Sigmoid colon (tissue), 7 donors: ENCODE data around the gene NECTIN1. TPM values are rescaled to one million over a fixed set of nuclear protein-coding genes. Genes with fewer than 3 reads are reported as not detected.
A peak's percentile ranks its signal among the peaks of the same experiment; 100 is the strongest.

ENCODE experiments used
- DNase-seq: peaks from one replicate; pipeline ENCODE4 v3.0.0-alpha.2; 2019
- H3K27ac ChIP-seq, 4 donors: fragments of 200-600 bp; sonication (generic); one replicate each; pipeline ENCODE4 v1.5.1; 2016 to 2019; ENCODE audit warnings: mild to moderate bottlenecking in 1 of 4
- H3K27me3 ChIP-seq, 3 donors: fragments of 200-600 bp; sonication (generic); one replicate each; pipeline ENCODE4 v1.5.1; 2019; ENCODE audit warnings: mild to moderate bottlenecking in 1 of 3
- H3K36me3 ChIP-seq, 4 donors: fragments of 200-600 bp; sonication (generic); one replicate each; pipeline ENCODE4 v1.5.1; 2016 to 2019
- H3K4me1 ChIP-seq, 4 donors: fragments of 200-600 bp; sonication (generic); one replicate each; pipeline ENCODE4 v1.5.1; 2017 to 2019
- H3K4me3 ChIP-seq, 4 donors: fragments of 200-600 bp; sonication (generic); one replicate each; pipeline ENCODE4 v1.5.1; 2017 to 2019; ENCODE audit warnings: mild to moderate bottlenecking in 2 of 4, moderate library complexity in 1 of 4
- H3K9me3 ChIP-seq, 4 donors: fragments of 200-600 bp in 3 of 4; sonication (generic) in 3 of 4; one replicate each; pipeline versions ENCODE4 v1.5.1 to v1.6.1; 2013 to 2019
- EP300 ChIP-seq, 4 donors: sonication (generic); formaldehyde crosslinking; IDR thresholded peaks; one replicate each; pipeline ENCODE4 v1.6.1; 2017; ENCODE audit warnings: antibody characterized with exemption in 4 of 4
- POLR2A ChIP-seq, 2 donors: fragments of 450-650 bp; IDR thresholded peaks; one replicate each; pipeline ENCODE4 v1.6.1; 2016; ENCODE audit warnings: antibody characterized with exemption in 2 of 2, mild to moderate bottlenecking in 2 of 2, moderate library complexity in 2 of 2
- POLR2AphosphoS5 ChIP-seq, 4 donors: sonication (generic); formaldehyde crosslinking; IDR thresholded peaks; one replicate each; pipeline ENCODE4 v1.6.1; 2017; ENCODE audit warnings: antibody characterized with exemption in 4 of 4
- WGBS, 2 donors: extraction: QIAGEN DNeasy Blood & Tissue Kit; methylation state at CpG; one replicate each; pipeline ENCODE4 v1.1.7; 2013; 5-methylcytosine and 5-hydroxymethylcytosine counted together
- intact Hi-C: fragments of 100-400 bp; cut with DNase I; formaldehyde crosslinking; loops from one replicate; pipeline ENCODE4 v1.15.1; 2023
- polyA plus RNA-seq, 3 donors: library from polyadenylated mRNA; stranded (reverse); fragments of 200-250 nt; gene quantifications; one replicate each; pipeline ENCODE4 v1.2.3, GENCODE V29; 2013
- total RNA-seq, 4 donors: library from RNA; depleted of rRNA; stranded (reverse); fragments of >200 nt; gene quantifications; one replicate each; pipeline ENCODE4 v1.1.0, GENCODE V29; 2016
- TF ChIP-seq, protein P1 (sequence below), 4 experiments: fragments of 450-650 bp in 3 of 4; fragments of 200-600 bp in 1 of 4; IDR thresholded peaks; one replicate each; pipeline ENCODE4 v1.5.1; 2016 to 2019; ENCODE audit warnings: antibody characterized with exemption in 4 of 4, mild to moderate bottlenecking in 3 of 4, moderate library complexity in 2 of 4
- donor health status: healthy with polysubstance abuse.
- donor health status: Bipolar disorder and iron deficiency.
- donor health status: healthy.

The NECTIN1 gene
- total and polyA plus RNA-seq, 7 donors: 0.16 to 19.0 (median 1.7) TPM

- no peaks in the 10 kb centered on the region for H3K9me3 ChIP-seq
- no peaks in the 10 kb centered on the region for H3K36me3 ChIP-seq
- H3K27me3 ChIP-seq: no peaks in the 10 kb centered on the region
- peak overlapping the region; percentile 56 to 83 (median 70) for H3K4me3 ChIP-seq
- TF ChIP-seq, protein P1, sequence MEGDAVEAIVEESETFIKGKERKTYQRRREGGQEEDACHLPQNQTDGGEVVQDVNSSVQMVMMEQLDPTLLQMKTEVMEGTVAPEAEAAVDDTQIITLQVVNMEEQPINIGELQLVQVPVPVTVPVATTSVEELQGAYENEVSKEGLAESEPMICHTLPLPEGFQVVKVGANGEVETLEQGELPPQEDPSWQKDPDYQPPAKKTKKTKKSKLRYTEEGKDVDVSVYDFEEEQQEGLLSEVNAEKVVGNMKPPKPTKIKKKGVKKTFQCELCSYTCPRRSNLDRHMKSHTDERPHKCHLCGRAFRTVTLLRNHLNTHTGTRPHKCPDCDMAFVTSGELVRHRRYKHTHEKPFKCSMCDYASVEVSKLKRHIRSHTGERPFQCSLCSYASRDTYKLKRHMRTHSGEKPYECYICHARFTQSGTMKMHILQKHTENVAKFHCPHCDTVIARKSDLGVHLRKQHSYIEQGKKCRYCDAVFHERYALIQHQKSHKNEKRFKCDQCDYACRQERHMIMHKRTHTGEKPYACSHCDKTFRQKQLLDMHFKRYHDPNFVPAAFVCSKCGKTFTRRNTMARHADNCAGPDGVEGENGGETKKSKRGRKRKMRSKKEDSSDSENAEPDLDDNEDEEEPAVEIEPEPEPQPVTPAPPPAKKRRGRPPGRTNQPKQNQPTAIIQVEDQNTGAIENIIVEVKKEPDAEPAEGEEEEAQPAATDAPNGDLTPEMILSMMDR (IDR thresholded peaks at IDR 0.05): no peak
- TF ChIP-seq EP300 (IDR thresholded peaks at IDR 0.05): no peak
- TF ChIP-seq POLR2A (IDR thresholded peaks at IDR 0.05): no peak
- TF ChIP-seq POLR2AphosphoS5 (IDR thresholded peaks at IDR 0.05): no peak
- DNase-seq: no peak
- intact Hi-C loops: loop anchor here (5.0 to 10.0 kb wide), 5 partner anchors 245 to 440 kb away; no protein-coding TSS in a partner anchor
- H3K27ac ChIP-seq: no peak overlapping the region
- WGBS, 2 donors: 6 to 19% methylated on average over 21 of the region's 21 CpGs
- peaks cover 0 to 34% (median 29%) of the 10 kb centered on the region in 4 donors for H3K4me1 ChIP-seq
Observed at GRCh38 chr11:119726585-119727522, 2.1 kb downstream of the NECTIN1 start.

GRCh38 chr11:119726150-119726553, 2.8 kb downstream of the NECTIN1 start:
- no peak overlapping the region for H3K4me3 ChIP-seq
- peaks cover 0 to 34% (median 29%) of the 10 kb centered on the region in 4 donors for H3K4me1 ChIP-seq
- no peaks in the 10 kb centered on the region for H3K36me3 ChIP-seq
- no peak for DNase-seq
- H3K27me3 ChIP-seq: no peaks in the 10 kb centered on the region
- no peak overlapping the region for H3K27ac ChIP-seq
- 56 to 60% methylated on average over 6 of the region's 6 CpGs for WGBS, 2 donors
- intact Hi-C loops: loop anchor here (5.0 to 10.0 kb wide), 5 partner anchors 244 to 441 kb away; no protein-coding TSS in a partner anchor
- no peaks in the 10 kb centered on the region for H3K9me3 ChIP-seq
- TF ChIP-seq, protein P1 (IDR thresholded peaks at IDR 0.05): no peak
- TF ChIP-seq POLR2A (IDR thresholded peaks at IDR 0.05) (no peak), EP300 (IDR thresholded peaks at IDR 0.05) (no peak), POLR2AphosphoS5 (IDR thresholded peaks at IDR 0.05) (no peak)

DNA sequence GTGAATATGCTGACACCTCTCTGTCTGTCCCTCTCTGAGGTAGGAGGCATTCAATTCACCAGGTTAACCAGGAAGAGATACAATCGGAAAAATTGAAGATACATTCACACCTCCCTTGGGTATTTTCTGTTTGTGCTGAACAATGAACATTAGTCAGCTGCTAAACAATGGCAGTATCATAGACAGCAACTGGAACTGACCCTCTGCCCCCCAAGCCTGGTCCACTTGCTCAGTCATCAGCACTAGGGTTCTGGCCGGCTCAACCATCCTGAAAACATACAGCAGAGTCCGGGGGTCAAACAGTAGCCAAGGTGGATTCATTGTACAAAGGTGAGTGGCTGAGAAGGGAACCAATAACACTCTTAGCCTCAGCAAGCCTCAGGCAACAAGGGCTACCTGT, 4.0 kb downstream of the NECTIN1 start:
- intact Hi-C loops: loop anchor here (5.0 to 10.0 kb wide), 5 partner anchors 243 to 442 kb away; no protein-coding TSS in a partner anchor

DNA sequence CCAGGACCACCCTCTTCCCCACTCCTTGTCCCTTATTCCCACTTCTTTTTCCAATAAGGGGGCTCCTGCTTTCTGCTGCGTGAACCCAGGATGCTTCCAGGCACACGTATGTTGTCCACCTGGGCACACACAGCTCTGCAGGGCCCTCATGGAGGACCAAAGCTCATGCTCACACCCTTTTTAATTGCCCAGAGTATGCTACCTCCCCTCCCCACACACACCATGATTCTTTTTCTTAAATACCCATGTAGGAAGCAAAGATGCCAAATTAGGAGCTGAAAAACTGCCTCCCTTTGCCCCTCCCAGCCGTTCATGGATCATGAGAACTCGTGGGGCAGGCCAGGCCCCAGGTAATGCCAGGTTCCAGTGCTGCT, 5.1 kb downstream of the NECTIN1 start:
- H3K9me3 ChIP-seq: no peaks in the 10 kb centered on the region
- intact Hi-C loops: loop anchor here (10.0 kb wide), 1 partner anchor 359 kb away; no protein-coding TSS in a partner anchor
- no peak overlapping the region for H3K4me3 ChIP-seq
- no peaks in the 10 kb centered on the region for H3K36me3 ChIP-seq
- 20 to 66% methylated on average over 4 of the region's 4 CpGs for WGBS, 2 donors
- DNase-seq: no peak
- peaks cover 0 to 25% (median 20%) of the 10 kb centered on the region in 4 donors for H3K4me1 ChIP-seq
- TF ChIP-seq POLR2AphosphoS5 (IDR thresholded peaks at IDR 0.05): no peak
- no peak for TF ChIP-seq EP300 (IDR thresholded peaks at IDR 0.05)
- TF ChIP-seq, protein P1 (IDR thresholded peaks at IDR 0.05): no peak
- TF ChIP-seq POLR2A (IDR thresholded peaks at IDR 0.05): no peak
- H3K27ac ChIP-seq: no peak overlapping the region
- no peaks in the 10 kb centered on the region for H3K27me3 ChIP-seq

More for the DNA sequence above, 4.0 kb downstream of the NECTIN1 start:
- Histone ChIP-seq H3K27ac (no peak overlapping the region), H3K4me3 (no peak overlapping the region), H3K36me3 (no peaks in the 10 kb centered on the region), H3K4me1 (peaks cover 0 to 32% (median 25%) of the 10 kb centered on the region in 4 donors), H3K9me3 (no peaks in the 10 kb centered on the region), H3K27me3 (no peaks in the 10 kb centered on the region)
- no peak for DNase-seq
- 67 to 89% methylated on average over 3 of the region's 3 CpGs for WGBS, 2 donors
- TF ChIP-seq POLR2A (IDR thresholded peaks at IDR 0.05): no peak
- TF ChIP-seq, protein P1 (IDR thresholded peaks at IDR 0.05): no peak
- TF ChIP-seq POLR2AphosphoS5 (IDR thresholded peaks at IDR 0.05): no peak
- no peak for TF ChIP-seq EP300 (IDR thresholded peaks at IDR 0.05)
